K562 (cell line): ENCODE measurements around the gene APOM. TPM values are rescaled to one million over a fixed set of nuclear protein-coding genes. Genes with fewer than 3 reads are reported as not detected.
A peak's percentile ranks its signal among the peaks of the same experiment; 100 is the strongest.

Experiments used
- CCAR2 ChIP-seq: fragments of 200-400 bp; formaldehyde crosslinking; IDR thresholded peaks from 2 replicates; pipeline ENCODE4 v1.6.1; 2017; ENCODE audit warnings: mild to moderate bottlenecking, low read depth, low read length
- CCNT2 ChIP-seq: IDR thresholded peaks from 2 replicates; pipeline ENCODE4 v1.6.1; 2011; ENCODE audit warnings: borderline replicate concordance, low read depth, mild to moderate bottlenecking, moderate library complexity, mixed read lengths, low read length; ENCODE audit not compliant: insufficient read length; ENCODE audit errors: extremely low read depth
- CHD1 ChIP-seq: fragments of 200-600 bp; sonication (generic); IDR thresholded peaks from one replicate; pipeline ENCODE4 v1.6.1; 2012; ENCODE audit warnings: mild to moderate bottlenecking, moderate library complexity, low read length, inconsistent platforms
- E2F5 ChIP-seq: sonication (generic); formaldehyde crosslinking; IDR thresholded peaks from 2 replicates; pipeline ENCODE4 v1.8.0; 2022; ENCODE audit warnings: mild to moderate bottlenecking, missing genetic modification reagents
- HNRNPK ChIP-seq: fragments of 200-400 bp; formaldehyde crosslinking; IDR thresholded peaks from one replicate; pipeline ENCODE4 v1.6.1; 2018; ENCODE audit warnings: mild to moderate bottlenecking, low read depth, low read length; ENCODE audit not compliant: poor library complexity, severe bottlenecking
- NCOA6 ChIP-seq: fragments of 450-650 bp; IDR thresholded peaks from 2 replicates; pipeline ENCODE4 v1.6.1; 2017; ENCODE audit warnings: mild to moderate bottlenecking
- NFE2 ChIP-seq: IDR thresholded peaks from 2 replicates; pipeline ENCODE4 v1.6.1; 2014; ENCODE audit warnings: antibody characterized with exemption, low read depth
- RBFOX2 ChIP-seq: fragments of 200-400 bp; formaldehyde crosslinking; IDR thresholded peaks from 2 replicates; pipeline ENCODE4 v1.6.1; 2017; ENCODE audit warnings: low read depth, mild to moderate bottlenecking, low read length, moderate library complexity
- UBTF ChIP-seq, 2 experiments: IDR thresholded peaks; 2 replicates each; pipeline ENCODE4 v1.6.1; 2012; ENCODE audit warnings: improper control_type of control experiment in 2 of 2, low read depth in 2 of 2, low read length in 2 of 2, borderline replicate concordance in 1 of 2
- ZBTB8A ChIP-seq: fragments of 450-650 bp; IDR thresholded peaks from 2 replicates; pipeline ENCODE4 v1.6.1; 2018; ENCODE audit warnings: mild to moderate bottlenecking, moderate library complexity; ENCODE audit not compliant: partially characterized antibody
- ZBTB9 ChIP-seq: fragments of 450-650 bp; formaldehyde crosslinking; IDR thresholded peaks from 2 replicates; pipeline ENCODE4 v1.4.0; 2020; ENCODE audit warnings: mild to moderate bottlenecking, moderate library complexity
- ZNF311 ChIP-seq: fragments of 250-450 bp; sonication (Bioruptor Pico); IDR thresholded peaks from 2 replicates; pipeline ENCODE4 v1.4.0; 2020; ENCODE audit warnings: mild to moderate bottlenecking, moderate library complexity
- ZNF444 ChIP-seq: fragments of 250-450 bp; sonication (Bioruptor Pico); IDR thresholded peaks from 2 replicates; pipeline ENCODE4 v1.4.0; 2020; ENCODE audit warnings: mild to moderate bottlenecking, moderate library complexity
- ZNF512 ChIP-seq: IDR thresholded peaks from 2 replicates; pipeline ENCODE4 v1.6.1; 2016; ENCODE audit warnings: missing genetic modification characterization, missing compliant biosample characterization
- ZNF518B ChIP-seq: fragments of 250-450 bp; sonication (Bioruptor Pico); IDR thresholded peaks from 2 replicates; pipeline ENCODE4 v1.5.0; 2021; ENCODE audit warnings: mild to moderate bottlenecking, moderate library complexity
- polyA plus RNA-seq, 8 experiments: library from polyadenylated mRNA; depleted of rRNA in 4 of 8; stranded (reverse) in 5 of 8; unstranded in 3 of 8; fragments of >200 nt; fragmentation: Nextera tagmentation in 2 of 8; fragmentation: Illumina TruSeq in 1 of 8; extraction: Ambion mirVana in 2 of 8; extraction: Trizol in 1 of 8; gene quantifications; 2 replicates each; pipeline versions ENCODE4 v1.2.1 to v1.2.3, GENCODE V29; 2011 to 2014; ENCODE audit warnings: inconsistent platforms in 1 of 8, missing spikeins in 1 of 8
- total RNA-seq, 7 experiments: library from RNA; depleted of rRNA in 6 of 7; stranded (reverse); fragments of >200 nt in 6 of 7; fragmentation: Illumina TruSeq in 2 of 7; extraction: Trizol in 2 of 7; gene quantifications; 2 replicates each; pipeline versions ENCODE4 v1.2.1 to v1.2.3, GENCODE V29; 2011 to 2021; ENCODE audit warnings: low replicate concordance in 1 of 7

The APOM gene
- total and polyA plus RNA-seq, 9 of the 15 experiments (the other 6 are each of a cell fraction or from before 2014, with no cell fraction given) = 5.7 to 24.3 (median 10.4) TPM

- TF ChIP-seq E2F5 (0 out of 2 replicates have a peak, but pooled peaks have one; percentile 55), CCNT2 (peak; percentile 90), CCAR2 (no peak), ZNF444 (CRISPR knock-in tag) (no peak), CHD1 (peak; percentile 99), ZNF518B (no peak), UBTF (IDR thresholded peaks at IDR 0.05; ENCODE audit: borderline replicate concordance in 1 of 2, low read depth in 2 of 2, low read length in 2 of 2) (peak; percentile 88 to 89; a peak in 3 of 4 replicates), ZNF311 (CRISPR knock-in tag) (no peak), NCOA6 (no peak), ZBTB8A (no peak), ZNF512 (tag) (peak; percentile 87), RBFOX2 (peak; percentile 96), HNRNPK (no peak), NFE2 (peak; percentile 18; the same call in 1 of the 2 replicates), ZBTB9 (CRISPR knock-in tag) (peak; percentile 85)
These were observed 47.4 kb downstream of the APOM start, which contains the start of gene ABHD16A (continued) for GRCh38 chr6:31702819-31703716.
